K562 (cell line): Measurements from ENCODE around the gene DHX36.

ENCODE experiments used
- CTCF ChIP-seq, 3 experiments: IDR thresholded peaks in 2 of 3; conservative IDR thresholded peaks in 1 of 3; 2 replicates each; pipeline ENCODE4 v1.5.1; 2011 to 2012; ENCODE audit warnings: low read length in 3 of 3, mild to moderate bottlenecking in 3 of 3, control low read depth in 2 of 3, improper control_type of control experiment in 1 of 3, inconsistent platforms in 1 of 3, low read depth in 1 of 3, mixed read lengths in 1 of 3, moderate library complexity in 1 of 3; ENCODE audit not compliant: insufficient read depth in 2 of 3
- ELF1 ChIP-seq: fragments of 200-800 bp; sonication (Bioruptor generic); IDR thresholded peaks from 2 replicates; pipeline ENCODE4 v1.6.1; 2016; ENCODE audit warnings: missing genetic modification characterization, missing compliant biosample characterization
- HIVEP1 ChIP-seq: fragments of 250-450 bp; sonication (Bioruptor Pico); IDR thresholded peaks from 2 replicates; pipeline ENCODE4 v1.4.0; 2020; ENCODE audit warnings: mild to moderate bottlenecking
- RAD21 ChIP-seq, 2 experiments: fragments of 250-450 bp in 1 of 2; fragments of 450-650 bp in 1 of 2; sonication (Bioruptor Pico) in 1 of 2; formaldehyde crosslinking in 1 of 2; IDR thresholded peaks in 1 of 2; conservative IDR thresholded peaks in 1 of 2; 2 replicates each; pipeline versions ENCODE4 v1.4.0 to v1.8.0; 2020 to 2022; ENCODE audit warnings: mild to moderate bottlenecking in 2 of 2, moderate library complexity in 1 of 2
- REST ChIP-seq, 2 experiments: fragments of 450-650 bp; formaldehyde crosslinking in 1 of 2; IDR thresholded peaks; 2 replicates each; pipeline versions ENCODE4 v1.4.0 to v1.6.1; 2014 to 2020; ENCODE audit warnings: mild to moderate bottlenecking in 2 of 2, borderline replicate concordance in 1 of 2, low read depth in 1 of 2
- ZBTB11 ChIP-seq, 3 experiments: fragments of 200-800 bp in 1 of 3; fragments of 250-450 bp in 1 of 3; fragments of 450-650 bp in 1 of 3; sonication (Bioruptor Pico) in 1 of 3; sonication (Bioruptor generic) in 1 of 3; formaldehyde crosslinking in 1 of 3; IDR thresholded peaks; 2 replicates each; pipeline versions ENCODE4 v1.6.1 to v1.8.0; 2016 to 2022; ENCODE audit warnings: mild to moderate bottlenecking in 2 of 3, missing genetic modification characterization in 2 of 3, missing compliant biosample characterization in 1 of 3, moderate library complexity in 1 of 3
- ZNF263 ChIP-seq: sonication (generic); formaldehyde crosslinking; IDR thresholded peaks from 2 replicates; pipeline ENCODE4 v1.8.0; 2022; ENCODE audit warnings: mild to moderate bottlenecking, missing genetic modification reagents, borderline replicate concordance
- ZNF609 ChIP-seq: sonication (generic); formaldehyde crosslinking; IDR thresholded peaks from 2 replicates; pipeline ENCODE4 v1.8.1; 2023; ENCODE audit warnings: missing genetic modification reagents, mild to moderate bottlenecking, borderline replicate concordance

- TF ChIP-seq ZBTB11 (CRISPR knock-in tag; IDR thresholded peaks at IDR 0.05) (no peak), RAD21 (CRISPR knock-in tag; conservative IDR thresholded peaks at IDR 0.05 in 1 of 2, IDR thresholded peaks at IDR 0.05 in 1 of 2) (no peak), REST (IDR thresholded peaks at IDR 0.05; ENCODE audit: borderline replicate concordance) (no peak), REST (CRISPR knock-in tag; IDR thresholded peaks at IDR 0.05; ENCODE audit: low read depth) (no peak), ZNF609 (CRISPR knock-in tag) (no peak), ELF1 (tag) (no peak), CTCF (IDR thresholded peaks at IDR 0.05 in 2 of 3, conservative IDR thresholded peaks at IDR 0.05 in 1 of 3; ENCODE audit: insufficient read depth in 2 of 3, low read depth in 1 of 3, low read length in 3 of 3) (no peak), HIVEP1 (no peak), ZNF263 (CRISPR knock-in tag) (no peak)
These were observed 84.1 kb downstream of the DHX36 start for GRCh38 chr3:154240235-154240634.
